ENCODE measurements around the gene SLC51B.

GRCh38 chr15:65085207-65085753 is 40.1 kb downstream of the SLC51B start:
- TF ChIP-seq CTCF (IDR thresholded peaks at IDR 0.05; ENCODE audit: low read depth, low read length, poor library complexity, severe bottlenecking) (no peak), EZH2phosphoT487 (IDR thresholded peaks at IDR 0.05; ENCODE audit: borderline replicate concordance, low read length) (no peak)
